GM12873 (cell line): ENCODE measurements around the gene RNF41.
A peak's percentile ranks its signal among the peaks of the same experiment; 100 is the strongest.

Experiments used
- CTCF ChIP-seq: IDR thresholded peaks from 2 replicates; pipeline ENCODE4 v1.5.1; 2012; ENCODE audit warnings: low read depth, mild to moderate bottlenecking, moderate library complexity, low read length, control low read depth; ENCODE audit not compliant: insufficient read depth; ENCODE audit errors: missing control alignments

RNF41 gene

GRCh38 chr12:56220611-56221231, 1.0 kb downstream of the RNF41 start:
- no peak for TF ChIP-seq CTCF

- no peak for TF ChIP-seq CTCF
Observed at GRCh38 chr12:56219840-56220239, 1.9 kb downstream of the RNF41 start.

- TF ChIP-seq CTCF, result no peak
Observed at GRCh38 chr12:56216461-56216860, 5.3 kb downstream of the RNF41 start.

- TF ChIP-seq CTCF, result no peak
Observed at GRCh38 chr12:56213878-56214277, 7.8 kb downstream of the RNF41 start.

- no peak for TF ChIP-seq CTCF
Observed at GRCh38 chr12:56212361-56212760, 9.4 kb downstream of the RNF41 start.

- TF ChIP-seq CTCF, result no peak
Observed at GRCh38 chr12:56208006-56208405, 13.7 kb downstream of the RNF41 start.

GRCh38 chr12:56206452-56207166, 15.1 kb downstream of the RNF41 start:
- TF ChIP-seq CTCF, result peak; percentile 74
